Measurements from ENCODE around the gene C15orf39. TPM values are rescaled to one million over a fixed set of nuclear protein-coding genes. Genes with fewer than 3 reads are reported as not detected.

C15orf39 gene
- total and polyA plus RNA-seq, 9 of the 15 experiments (the other 6 are each of a cell fraction or from before 2014, with no cell fraction given): 0.31 to 29.8 (median 4.4) TPM

DNA sequence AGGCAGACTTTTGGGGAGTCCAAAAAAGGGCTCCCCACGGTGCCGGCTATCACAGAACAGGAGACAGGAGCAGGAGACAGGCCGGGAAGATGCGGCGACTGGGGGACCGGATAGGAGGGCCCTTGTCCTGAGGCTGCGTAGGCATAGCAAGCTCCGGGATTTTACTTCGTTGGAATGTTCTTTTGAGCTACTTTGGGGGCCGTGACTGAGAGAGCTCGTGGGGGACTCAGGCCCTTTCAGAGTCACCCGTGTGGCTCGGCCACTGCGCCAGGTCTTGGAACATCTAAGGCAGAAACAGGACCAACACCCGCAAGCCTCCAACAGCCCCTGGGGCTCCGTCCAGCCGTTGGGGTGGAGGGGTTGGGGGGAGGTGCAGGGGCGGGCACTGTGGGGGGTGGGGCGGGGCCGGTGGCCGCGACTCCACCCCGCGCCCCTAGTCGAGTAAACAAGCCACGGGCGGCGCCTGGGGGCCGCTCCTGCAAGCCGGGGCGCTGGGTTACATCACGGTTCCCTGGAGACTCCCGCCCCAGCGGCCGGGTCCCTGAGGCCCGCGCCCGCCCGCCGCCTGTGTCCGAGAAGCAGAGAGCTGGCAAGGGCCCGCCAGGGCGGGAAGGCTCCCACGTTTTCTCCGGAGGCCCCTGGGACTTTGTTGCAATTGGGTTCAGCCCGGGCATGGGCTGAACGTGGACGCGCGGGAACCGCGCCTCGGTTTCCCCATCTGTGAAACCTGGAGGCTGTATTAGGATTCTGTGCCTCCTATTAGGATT, 23.3 kb upstream of the C15orf39 start (continued):
- TF ChIP-seq REST (IDR thresholded peaks at IDR 0.05; ENCODE audit: borderline replicate concordance): peak; percentile 38; the same call in 1 of the 2 replicates
- TF ChIP-seq REST (CRISPR knock-in tag; IDR thresholded peaks at IDR 0.05; ENCODE audit: low read depth): no peak
- no peak for TF ChIP-seq GATA2 (CRISPR knock-in tag; IDR thresholded peaks at IDR 0.05)
- TF ChIP-seq RBM34 (IDR thresholded peaks at IDR 0.05; ENCODE audit: borderline replicate concordance, insufficient read depth, low read length): no peak
- no peak for TF ChIP-seq RREB1 (CRISPR knock-in tag; IDR thresholded peaks at IDR 0.05)
- TF ChIP-seq ZNF445 (CRISPR knock-in tag; IDR thresholded peaks at IDR 0.05; ENCODE audit: low read depth): no peak
- no peak for TF ChIP-seq GABPB1 (CRISPR knock-in tag; IDR thresholded peaks at IDR 0.05)
- no peak for TF ChIP-seq ZNF395 (CRISPR knock-in tag; IDR thresholded peaks at IDR 0.05)
- TF ChIP-seq BHLHE40 (IDR thresholded peaks at IDR 0.05; ENCODE audit: low read length): no peak
- no peak for TF ChIP-seq FOXA1 (IDR thresholded peaks at IDR 0.05; ENCODE audit: borderline replicate concordance)
- no peak for TF ChIP-seq DMBX1 (CRISPR knock-in tag; IDR thresholded peaks at IDR 0.05; ENCODE audit: borderline replicate concordance)
